GM19397 (cell line): ENCODE measurements around the gene PLEKHH1.

ENCODE experiments used
- ATAC-seq: cut with Tn5 transposase; IDR thresholded peaks from one replicate; pipeline ENCODE4 v1.9.1; 2021; ENCODE audit warnings: mild to moderate bottlenecking, moderate library complexity; ENCODE audit not compliant: unreplicated experiment

Gene PLEKHH1

GRCh38 chr14:67532998-67533753 lies at the start of gene PLEKHH1:
PLEKHH1 (plus strand) TSS chr14:67533290; CDS start chr14:67541868, 8,578 bp downstream.
- ATAC-seq: no peak

- no peak for ATAC-seq
Observed at GRCh38 chr14:67483579-67484285, 49.4 kb upstream of the PLEKHH1 start.

- ATAC-seq: no peak
Observed at GRCh38 chr14:67485501-67486095, 47.5 kb upstream of the PLEKHH1 start.

GRCh38 chr14:67486890-67487289 lies 46.2 kb upstream of the PLEKHH1 start:
- no peak for ATAC-seq

- ATAC-seq: no peak
Observed at GRCh38 chr14:67487332-67487731, 45.8 kb upstream of the PLEKHH1 start.

GRCh38 chr14:67487937-67488893 lies 44.9 kb upstream of the PLEKHH1 start, which contains the start of gene TMEM229B:
TMEM229B (minus strand) TSS chr14:67488721; CDS start chr14:67473923, 14,798 bp downstream.
- ATAC-seq: peak; percentile 89

- ATAC-seq: no peak
Observed at GRCh38 chr14:67490196-67490595, 42.9 kb upstream of the PLEKHH1 start.

- ATAC-seq: no peak
Observed at GRCh38 chr14:67491285-67491684, 41.8 kb upstream of the PLEKHH1 start.

- no peak for ATAC-seq
Observed at GRCh38 chr14:67491741-67492507, 41.2 kb upstream of the PLEKHH1 start.

- ATAC-seq: no peak
Observed at GRCh38 chr14:67492538-67492937, 40.6 kb upstream of the PLEKHH1 start.

GRCh38 chr14:67493092-67493717 lies 39.9 kb upstream of the PLEKHH1 start:
- no peak for ATAC-seq

- no peak for ATAC-seq
Observed at GRCh38 chr14:67495827-67496226, 37.3 kb upstream of the PLEKHH1 start.

GRCh38 chr14:67497216-67497615 lies 35.9 kb upstream of the PLEKHH1 start:
- ATAC-seq: no peak

GRCh38 chr14:67497716-67498115 lies 35.4 kb upstream of the PLEKHH1 start:
- ATAC-seq: no peak

- ATAC-seq: no peak
Observed at GRCh38 chr14:67500981-67501380, 32.1 kb upstream of the PLEKHH1 start.

- ATAC-seq: no peak
Observed at GRCh38 chr14:67501670-67502069, 31.4 kb upstream of the PLEKHH1 start.

GRCh38 chr14:67502867-67503266 lies 30.2 kb upstream of the PLEKHH1 start:
- ATAC-seq: no peak

GRCh38 chr14:67503331-67503730 lies 29.8 kb upstream of the PLEKHH1 start:
- ATAC-seq: no peak

GRCh38 chr14:67505254-67505653 lies 27.8 kb upstream of the PLEKHH1 start:
- ATAC-seq: no peak
